Spleen (tissue), 11 donors: Measurements from ENCODE around the gene ZGRF1. TPM values are rescaled to one million over a fixed set of nuclear protein-coding genes. Genes with fewer than 3 reads are reported as not detected.

ENCODE experiments used
- DNase-seq: peaks from one replicate; pipeline ENCODE4 v3.0.0-alpha.2; 2020
- H3K27ac ChIP-seq, 8 donors: fragments of 200-600 bp; sonication (generic) in 7 of 8; 1 replicate in 4 of 8; 2 replicates in 4 of 8; pipeline versions ENCODE4 v1.5.0 to v1.8.0; 2016 to 2021; ENCODE audit warnings: inconsistent platforms in 4 of 8, mild to moderate bottlenecking in 4 of 8, moderate library complexity in 1 of 8
- H3K27me3 ChIP-seq, 7 donors: fragments of 200-600 bp; sonication (generic) in 6 of 7; replicated peaks in 1 of 7; 1 replicate in 4 of 7; 2 replicates in 3 of 7; pipeline versions ENCODE4 v1.5.0 to v1.8.0; 2016 to 2021; ENCODE audit warnings: inconsistent platforms in 3 of 7, mild to moderate bottlenecking in 1 of 7
- H3K36me3 ChIP-seq, 6 donors: fragments of 200-600 bp; sonication (generic) in 5 of 6; 1 replicate in 4 of 6; 2 replicates in 2 of 6; pipeline versions ENCODE4 v1.5.0 to v1.8.0; 2016 to 2021; ENCODE audit warnings: inconsistent platforms in 2 of 6
- H3K4me1 ChIP-seq, 6 donors: fragments of 200-600 bp; sonication (generic) in 5 of 6; 1 replicate in 3 of 6; 2 replicates in 3 of 6; pipeline versions ENCODE4 v1.5.0 to v1.8.0; 2016 to 2021; ENCODE audit warnings: inconsistent platforms in 3 of 6
- H3K4me3 ChIP-seq, 8 donors: fragments of 200-600 bp; sonication (generic) in 7 of 8; 1 replicate in 4 of 8; 2 replicates in 4 of 8; pipeline versions ENCODE4 v1.5.0 to v1.8.0; 2016 to 2021; ENCODE audit warnings: inconsistent platforms in 4 of 8, mild to moderate bottlenecking in 4 of 8, moderate library complexity in 2 of 8
- H3K9me3 ChIP-seq, 8 donors: fragments of 200-600 bp; sonication (generic) in 7 of 8; 1 replicate in 4 of 8; 2 replicates in 4 of 8; pipeline versions ENCODE4 v1.5.0 to v1.8.0; 2016 to 2021; ENCODE audit warnings: inconsistent platforms in 4 of 8
- POLR2A ChIP-seq, 3 donors: fragments of 450-650 bp; IDR thresholded peaks; one replicate each; pipeline ENCODE4 v1.5.1; 2017; ENCODE audit warnings: antibody characterized with exemption in 3 of 3, mild to moderate bottlenecking in 1 of 3
- POLR2AphosphoS5 ChIP-seq, 3 donors: sonication (generic); formaldehyde crosslinking; IDR thresholded peaks; one replicate each; pipeline ENCODE4 v1.5.1; 2017; ENCODE audit warnings: antibody characterized with exemption in 3 of 3
- WGBS, 5 donors: extraction: QIAGEN DNeasy Blood & Tissue Kit in 3 of 5; methylation state at CpG; one replicate each; pipeline versions ENCODE4 v1.1.5 to v1.1.7; 2013 to 2018; 5-methylcytosine and 5-hydroxymethylcytosine counted together
- intact Hi-C: fragments of 100-400 bp; cut with DNase I; formaldehyde crosslinking; loops from one replicate; pipeline ENCODE4 v1.15.0; 2023; ENCODE audit warnings: low total_unique reads
- polyA plus RNA-seq, 3 donors: library from polyadenylated mRNA; stranded (reverse); fragments of 200-250 nt; gene quantifications; one replicate each; pipeline ENCODE4 v1.2.1, GENCODE V29; 2013
- total RNA-seq, 7 donors: library from RNA; depleted of rRNA in 3 of 7; stranded (reverse); fragments of >200 nt in 3 of 7; fragmentation: NEBNext Ultra II Directional in 4 of 7; extraction: Animal tissue kit (Norgen Biotek cat#: 25700) in 4 of 7; gene quantifications; one replicate each; pipeline versions ENCODE4 v1.1.0 to v1.2.1, GENCODE V29; 2016 to 2021
- TF ChIP-seq, protein P1 (sequence below), 11 experiments: fragments of 200-600 bp in 7 of 11; fragments of 450-650 bp in 4 of 11; sonication (generic) in 4 of 11; IDR thresholded peaks in 8 of 11; conservative IDR thresholded peaks in 3 of 11; 1 replicate in 7 of 11; 2 replicates in 4 of 11; pipeline versions ENCODE4 v1.4.0 to v1.8.0; 2016 to 2021; ENCODE audit warnings: antibody characterized with exemption in 11 of 11, inconsistent platforms in 4 of 11, mild to moderate bottlenecking in 1 of 11
- donor health status: healthy with polysubstance abuse.
- donor health status: DM: no; HTN: no; CAD: no; lungs with moderate emphysema.
- donor health status: DM: no; HTN: no; CAD: no.
- donor health status: Bipolar disorder and iron deficiency.
- donor health status: healthy.
- donor health status: DM: no; HTN: no; CAD: no.
- donor health status: DM: yes; HTN: yes; CAD: no.

The ZGRF1 gene
- total and polyA plus RNA-seq, 10 donors, result 4.4 to 20.8 (median 10.7) TPM

DNA sequence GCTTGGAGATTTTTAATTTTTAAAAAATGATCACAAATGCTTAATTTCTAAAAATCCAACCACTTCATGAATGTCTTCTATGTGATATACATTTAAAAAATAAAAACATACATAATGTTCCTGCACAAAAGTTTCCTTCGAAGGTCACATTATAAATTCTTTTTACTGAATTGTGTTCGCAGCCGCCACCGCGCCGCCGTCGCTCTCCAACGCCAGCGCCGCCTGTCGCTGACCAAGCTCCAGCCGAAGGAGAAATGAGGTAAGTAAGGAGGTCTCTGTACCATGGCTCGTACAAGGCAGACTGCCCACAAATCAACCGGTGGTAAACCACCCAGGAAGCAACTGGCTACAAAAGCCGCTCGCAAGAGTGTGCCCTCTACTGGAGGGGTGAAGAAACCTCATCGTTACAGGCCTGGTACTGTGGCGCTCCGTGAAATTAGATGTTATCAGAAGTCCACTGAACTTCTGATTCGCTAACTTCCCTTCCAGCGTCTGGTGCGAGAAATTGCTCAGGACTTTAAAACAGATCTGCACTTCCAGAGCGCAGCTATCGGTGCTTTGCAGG lies 71.9 kb downstream of the ZGRF1 start:
- no peaks in the 10 kb centered on the region for H3K9me3 ChIP-seq
- no peaks in the 10 kb centered on the region for H3K27me3 ChIP-seq
- no peak overlapping the region for H3K4me3 ChIP-seq
- TF ChIP-seq, protein P1, sequence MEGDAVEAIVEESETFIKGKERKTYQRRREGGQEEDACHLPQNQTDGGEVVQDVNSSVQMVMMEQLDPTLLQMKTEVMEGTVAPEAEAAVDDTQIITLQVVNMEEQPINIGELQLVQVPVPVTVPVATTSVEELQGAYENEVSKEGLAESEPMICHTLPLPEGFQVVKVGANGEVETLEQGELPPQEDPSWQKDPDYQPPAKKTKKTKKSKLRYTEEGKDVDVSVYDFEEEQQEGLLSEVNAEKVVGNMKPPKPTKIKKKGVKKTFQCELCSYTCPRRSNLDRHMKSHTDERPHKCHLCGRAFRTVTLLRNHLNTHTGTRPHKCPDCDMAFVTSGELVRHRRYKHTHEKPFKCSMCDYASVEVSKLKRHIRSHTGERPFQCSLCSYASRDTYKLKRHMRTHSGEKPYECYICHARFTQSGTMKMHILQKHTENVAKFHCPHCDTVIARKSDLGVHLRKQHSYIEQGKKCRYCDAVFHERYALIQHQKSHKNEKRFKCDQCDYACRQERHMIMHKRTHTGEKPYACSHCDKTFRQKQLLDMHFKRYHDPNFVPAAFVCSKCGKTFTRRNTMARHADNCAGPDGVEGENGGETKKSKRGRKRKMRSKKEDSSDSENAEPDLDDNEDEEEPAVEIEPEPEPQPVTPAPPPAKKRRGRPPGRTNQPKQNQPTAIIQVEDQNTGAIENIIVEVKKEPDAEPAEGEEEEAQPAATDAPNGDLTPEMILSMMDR (IDR thresholded peaks at IDR 0.05 in 8 of 11, conservative IDR thresholded peaks at IDR 0.05 in 3 of 11), result no peak
- TF ChIP-seq POLR2A (IDR thresholded peaks at IDR 0.05) (no peak), POLR2AphosphoS5 (IDR thresholded peaks at IDR 0.05) (no peak)
- peaks cover 0 to 12% (median 0%) of the 10 kb centered on the region in 6 donors for H3K36me3 ChIP-seq
- intact Hi-C loops, result no loop called here
- no peak overlapping the region for H3K27ac ChIP-seq
- peaks cover 0 to 8% (median 0%) of the 10 kb centered on the region in 6 donors for H3K4me1 ChIP-seq
- DNase-seq, result no peak
- WGBS, 5 donors, result 96 to 99% (median 98%) methylated on average over 25 of the region's 25 CpGs

DNA sequence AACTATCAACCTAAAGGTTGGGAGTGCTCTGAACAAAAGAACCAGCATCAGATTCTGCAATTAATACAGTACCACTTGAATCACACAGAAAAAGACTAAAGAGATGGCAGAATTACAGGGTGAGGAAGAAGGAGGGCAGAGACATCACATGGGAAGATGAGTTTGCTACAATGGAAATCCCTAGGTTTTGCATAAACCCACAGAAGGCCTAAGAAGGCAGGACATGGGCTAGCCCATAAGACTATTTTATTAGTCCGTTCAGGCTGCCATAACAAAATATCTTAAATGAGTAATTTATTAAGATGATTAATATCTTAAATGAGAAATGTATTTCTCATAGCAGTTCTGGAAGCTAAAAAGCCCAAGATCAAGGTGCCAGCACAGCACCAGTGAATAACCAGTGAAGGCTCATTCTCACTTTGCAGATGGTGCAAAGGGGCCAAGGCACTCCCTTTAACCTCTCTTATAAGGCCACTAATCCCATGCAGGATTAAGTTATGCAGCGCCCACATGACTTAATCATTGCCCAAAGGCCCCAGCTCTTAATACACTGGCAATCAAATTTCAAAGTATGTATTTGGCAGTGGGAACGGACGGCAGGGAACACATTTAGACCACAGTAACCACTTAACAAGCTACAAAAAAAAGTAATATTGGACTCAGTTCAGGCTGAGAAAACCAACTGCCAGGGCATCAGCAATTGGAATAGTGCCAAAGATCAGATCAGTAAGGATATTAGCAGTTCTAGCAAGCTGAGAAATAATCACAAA lies 73.1 kb downstream of the ZGRF1 start:
- TF ChIP-seq POLR2AphosphoS5 (IDR thresholded peaks at IDR 0.05), result no peak
- no peak for TF ChIP-seq POLR2A (IDR thresholded peaks at IDR 0.05)
- TF ChIP-seq, protein P1 (IDR thresholded peaks at IDR 0.05 in 8 of 11, conservative IDR thresholded peaks at IDR 0.05 in 3 of 11), result no peak
- Histone ChIP-seq H3K9me3 (no peaks in the 10 kb centered on the region), H3K27me3 (no peaks in the 10 kb centered on the region), H3K27ac (no peak overlapping the region), H3K4me3 (no peak overlapping the region), H3K4me1 (peaks cover 0 to 11% (median 0%) of the 10 kb centered on the region in 6 donors), H3K36me3 (peaks cover 0 to 12% (median 0%) of the 10 kb centered on the region in 6 donors)
- DNase-seq, result no peak
- WGBS, 5 donors, result 81 to 91% (median 87%) methylated on average over 4 of the region's 4 CpGs
- intact Hi-C loops, result no loop called here

DNA sequence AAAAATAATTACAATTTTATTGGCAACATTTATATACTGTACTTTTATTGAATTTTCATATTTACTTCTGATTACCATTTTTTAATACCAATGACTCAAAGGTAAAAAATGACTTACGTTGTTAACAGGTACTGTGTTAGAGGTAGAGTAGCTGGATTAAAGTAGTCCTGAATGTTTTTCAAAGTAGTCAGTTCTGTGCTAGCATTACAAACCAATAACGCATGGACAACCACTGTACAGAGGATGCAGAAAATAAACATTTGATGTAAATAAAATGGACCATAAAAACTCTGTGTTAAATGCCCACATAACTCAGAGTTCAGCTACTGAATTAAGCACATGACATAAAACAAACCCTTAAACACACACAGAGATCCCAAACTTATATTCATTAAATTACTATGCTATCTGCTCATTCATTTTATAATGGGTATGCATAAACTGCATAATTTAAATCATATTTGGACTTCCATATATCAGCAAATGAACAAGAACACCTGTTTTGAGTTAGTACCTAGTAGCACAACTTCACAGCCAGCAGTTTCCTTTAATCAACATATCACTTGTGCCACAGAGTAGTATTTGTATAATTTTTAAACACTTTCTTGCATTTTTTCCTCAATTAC lies 74.3 kb downstream of the ZGRF1 start:
- H3K27ac ChIP-seq, result no peak overlapping the region
- H3K4me3 ChIP-seq, result no peak overlapping the region
- peaks cover 0 to 23% (median 0%) of the 10 kb centered on the region in 6 donors for H3K36me3 ChIP-seq
- TF ChIP-seq, protein P1 (IDR thresholded peaks at IDR 0.05 in 8 of 11, conservative IDR thresholded peaks at IDR 0.05 in 3 of 11), result no peak
- H3K4me1 ChIP-seq, result peaks cover 0 to 11% (median 0%) of the 10 kb centered on the region in 6 donors
- intact Hi-C loops, result no loop called here
- 95 to 98% (median 95%) methylated on average over 2 of the region's 2 CpGs for WGBS, 5 donors
- H3K27me3 ChIP-seq, result no peaks in the 10 kb centered on the region
- no peaks in the 10 kb centered on the region for H3K9me3 ChIP-seq
- DNase-seq, result no peak

DNA sequence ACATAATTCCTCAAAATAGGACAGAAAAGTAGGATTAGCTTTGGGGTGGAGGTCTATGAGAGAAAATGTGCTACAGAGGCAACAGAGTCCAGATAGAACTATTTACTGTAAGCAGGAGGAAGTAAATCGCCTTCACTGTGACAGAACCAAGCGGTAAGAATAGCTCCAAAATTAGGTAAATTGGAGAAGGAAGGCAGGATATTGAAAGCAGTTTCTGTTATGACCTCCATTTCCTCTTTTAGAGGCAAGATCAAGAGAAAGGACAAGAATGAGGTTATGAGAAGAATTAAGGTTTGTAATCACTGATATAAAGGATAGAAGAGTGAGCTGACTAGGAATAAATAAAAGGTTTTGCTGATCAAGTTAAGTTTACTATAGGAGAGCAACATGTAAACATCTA lies 76.6 kb downstream of the ZGRF1 start:
- Histone ChIP-seq H3K4me3 (no peak overlapping the region), H3K4me1 (peaks cover 0 to 11% (median 0%) of the 10 kb centered on the region in 6 donors), H3K36me3 (peaks cover 0 to 26% (median 0%) of the 10 kb centered on the region in 6 donors), H3K9me3 (no peaks in the 10 kb centered on the region), H3K27me3 (no peaks in the 10 kb centered on the region), H3K27ac (no peak overlapping the region)
- intact Hi-C loops, result no loop called here
- 30 to 58% (median 43%) methylated on average over 2 of the region's 2 CpGs for WGBS, 5 donors
- no peak for DNase-seq
- TF ChIP-seq, protein P1 (IDR thresholded peaks at IDR 0.05 in 8 of 11, conservative IDR thresholded peaks at IDR 0.05 in 3 of 11), result no peak
